ENCODE measurements around the gene STAB2.

DNA sequence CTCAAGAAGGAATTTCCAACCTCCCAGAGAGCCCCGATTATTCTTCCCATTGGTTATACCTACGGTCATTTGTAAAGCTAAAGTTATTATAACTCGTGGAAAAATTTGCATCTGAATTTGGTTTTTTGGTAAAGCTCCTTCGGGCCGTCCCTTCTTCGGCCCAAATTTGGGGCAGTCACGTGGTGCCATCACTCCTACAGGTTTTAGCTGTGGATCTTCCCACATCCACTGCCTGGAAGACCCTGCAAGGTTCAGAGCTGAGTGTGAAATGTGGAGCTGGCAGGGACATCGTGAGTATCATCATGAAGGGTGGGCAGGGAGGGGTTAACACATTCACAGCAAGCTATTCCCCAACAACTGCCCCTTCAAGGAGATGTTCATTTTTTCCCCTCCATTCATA is 148.2 kb downstream of the STAB2 start:
- TF ChIP-seq, protein P1, sequence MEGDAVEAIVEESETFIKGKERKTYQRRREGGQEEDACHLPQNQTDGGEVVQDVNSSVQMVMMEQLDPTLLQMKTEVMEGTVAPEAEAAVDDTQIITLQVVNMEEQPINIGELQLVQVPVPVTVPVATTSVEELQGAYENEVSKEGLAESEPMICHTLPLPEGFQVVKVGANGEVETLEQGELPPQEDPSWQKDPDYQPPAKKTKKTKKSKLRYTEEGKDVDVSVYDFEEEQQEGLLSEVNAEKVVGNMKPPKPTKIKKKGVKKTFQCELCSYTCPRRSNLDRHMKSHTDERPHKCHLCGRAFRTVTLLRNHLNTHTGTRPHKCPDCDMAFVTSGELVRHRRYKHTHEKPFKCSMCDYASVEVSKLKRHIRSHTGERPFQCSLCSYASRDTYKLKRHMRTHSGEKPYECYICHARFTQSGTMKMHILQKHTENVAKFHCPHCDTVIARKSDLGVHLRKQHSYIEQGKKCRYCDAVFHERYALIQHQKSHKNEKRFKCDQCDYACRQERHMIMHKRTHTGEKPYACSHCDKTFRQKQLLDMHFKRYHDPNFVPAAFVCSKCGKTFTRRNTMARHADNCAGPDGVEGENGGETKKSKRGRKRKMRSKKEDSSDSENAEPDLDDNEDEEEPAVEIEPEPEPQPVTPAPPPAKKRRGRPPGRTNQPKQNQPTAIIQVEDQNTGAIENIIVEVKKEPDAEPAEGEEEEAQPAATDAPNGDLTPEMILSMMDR (IDR thresholded peaks at IDR 0.05), result no peak
- TF ChIP-seq POLR2A (IDR thresholded peaks at IDR 0.05), result no peak

Data from gastroesophageal sphincter (tissue), 3 donors.